ENCODE data around the gene EPB41.

DNA sequence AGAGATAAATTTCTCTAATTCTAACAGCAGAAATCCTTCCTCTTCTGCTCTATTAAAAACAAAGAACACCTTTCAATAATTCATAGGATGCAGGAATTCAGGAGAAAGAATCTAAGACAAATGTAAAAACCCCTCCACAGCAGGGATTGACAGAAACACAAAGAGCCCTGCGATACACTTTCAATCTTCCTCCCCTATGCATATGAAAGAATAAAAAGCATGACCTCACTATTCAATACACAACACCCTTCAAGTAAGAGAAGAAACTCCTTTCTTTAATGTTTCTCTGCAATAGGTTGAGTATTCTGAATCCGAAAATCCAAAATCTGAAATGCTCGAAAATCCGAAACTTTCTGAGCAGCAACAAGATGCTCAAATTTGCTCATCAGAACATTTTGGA is 250.2 kb downstream of the EPB41 start:
- TF ChIP-seq, protein P1, sequence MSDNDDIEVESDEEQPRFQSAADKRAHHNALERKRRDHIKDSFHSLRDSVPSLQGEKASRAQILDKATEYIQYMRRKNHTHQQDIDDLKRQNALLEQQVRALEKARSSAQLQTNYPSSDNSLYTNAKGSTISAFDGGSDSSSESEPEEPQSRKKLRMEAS (IDR thresholded peaks at IDR 0.05; ENCODE audit: insufficient read depth, insufficient read length): no peak
- TF ChIP-seq, protein P2, sequence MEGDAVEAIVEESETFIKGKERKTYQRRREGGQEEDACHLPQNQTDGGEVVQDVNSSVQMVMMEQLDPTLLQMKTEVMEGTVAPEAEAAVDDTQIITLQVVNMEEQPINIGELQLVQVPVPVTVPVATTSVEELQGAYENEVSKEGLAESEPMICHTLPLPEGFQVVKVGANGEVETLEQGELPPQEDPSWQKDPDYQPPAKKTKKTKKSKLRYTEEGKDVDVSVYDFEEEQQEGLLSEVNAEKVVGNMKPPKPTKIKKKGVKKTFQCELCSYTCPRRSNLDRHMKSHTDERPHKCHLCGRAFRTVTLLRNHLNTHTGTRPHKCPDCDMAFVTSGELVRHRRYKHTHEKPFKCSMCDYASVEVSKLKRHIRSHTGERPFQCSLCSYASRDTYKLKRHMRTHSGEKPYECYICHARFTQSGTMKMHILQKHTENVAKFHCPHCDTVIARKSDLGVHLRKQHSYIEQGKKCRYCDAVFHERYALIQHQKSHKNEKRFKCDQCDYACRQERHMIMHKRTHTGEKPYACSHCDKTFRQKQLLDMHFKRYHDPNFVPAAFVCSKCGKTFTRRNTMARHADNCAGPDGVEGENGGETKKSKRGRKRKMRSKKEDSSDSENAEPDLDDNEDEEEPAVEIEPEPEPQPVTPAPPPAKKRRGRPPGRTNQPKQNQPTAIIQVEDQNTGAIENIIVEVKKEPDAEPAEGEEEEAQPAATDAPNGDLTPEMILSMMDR (IDR thresholded peaks at IDR 0.05; ENCODE audit: extremely low read depth in 1 of 2, insufficient read depth in 1 of 2, low read depth in 1 of 2, low read length in 2 of 2): no peak

All from endothelial cell of umbilical vein (primary cell).